Measurements from ENCODE around the gene UCN2.

Gene UCN2

GRCh38 chr3:48563382-48563918 lies at the start of gene UCN2:
TSS of gene UCN2 (minus strand) at chr3:48563781. CDS start at chr3:48563124, 657 bp downstream.
- DNase-seq (ENCODE audit: low read depth) = no peak

GRCh38 chr3:48612309-48612708 lies 48.7 kb upstream of the UCN2 start:
- DNase-seq (ENCODE audit: low read depth) = no peak

- peak; percentile 85 for DNase-seq (ENCODE audit: low read depth)
These were observed 45.8 kb upstream of the UCN2 start, which contains the start of gene UQCRC1 for GRCh38 chr3:48609088-48610005. TSS of gene UQCRC1 (minus strand) at chr3:48609646. CDS start at chr3:48609620, 26 bp downstream.

GRCh38 chr3:48607519-48607918 lies 43.9 kb upstream of the UCN2 start:
- no peak for DNase-seq (ENCODE audit: low read depth)

GRCh38 chr3:48601622-48601994 lies 38.0 kb upstream of the UCN2 start:
- DNase-seq (ENCODE audit: low read depth) = no peak

- no peak for DNase-seq (ENCODE audit: low read depth)
These were observed 37.4 kb upstream of the UCN2 start for GRCh38 chr3:48600711-48601621.

- DNase-seq (ENCODE audit: low read depth) = no peak
These were observed 36.1 kb upstream of the UCN2 start for GRCh38 chr3:48599509-48600285.

- no peak for DNase-seq (ENCODE audit: low read depth)
These were observed 35.5 kb upstream of the UCN2 start for GRCh38 chr3:48599077-48599501.

- no peak for DNase-seq (ENCODE audit: low read depth)
These were observed 34.9 kb upstream of the UCN2 start for GRCh38 chr3:48598323-48599076.

- DNase-seq (ENCODE audit: low read depth) = no peak
These were observed 33.8 kb upstream of the UCN2 start for GRCh38 chr3:48597408-48597800.

- DNase-seq (ENCODE audit: low read depth) = no peak
These were observed 33.3 kb upstream of the UCN2 start for GRCh38 chr3:48596676-48597407.

GRCh38 chr3:48596157-48596556 lies 32.6 kb upstream of the UCN2 start:
- no peak for DNase-seq (ENCODE audit: low read depth)

- no peak for DNase-seq (ENCODE audit: low read depth)
These were observed 32.0 kb upstream of the UCN2 start for GRCh38 chr3:48595526-48596121.

- DNase-seq (ENCODE audit: low read depth) = no peak
These were observed 31.5 kb upstream of the UCN2 start, which contains the start of gene COL7A1 for GRCh38 chr3:48595075-48595525. TSS of gene COL7A1 (minus strand) at chr3:48595329. CDS start at chr3:48595159, 170 bp downstream.

- no peak for DNase-seq (ENCODE audit: low read depth)
These were observed 31.0 kb upstream of the UCN2 start for GRCh38 chr3:48594417-48595049.

GRCh38 chr3:48593337-48593736 lies 29.8 kb upstream of the UCN2 start:
- no peak for DNase-seq (ENCODE audit: low read depth)

GRCh38 chr3:48592519-48593087 lies 29.0 kb upstream of the UCN2 start:
- no peak for DNase-seq (ENCODE audit: low read depth)

- DNase-seq (ENCODE audit: low read depth) = no peak
These were observed 28.4 kb upstream of the UCN2 start for GRCh38 chr3:48591886-48592518.

Data from stimulated activated CD8-positive, alpha-beta memory T cell treated with anti-CD3 and anti-CD28 coated beads, Interleukin-4, amount 100 ng/mL, for 24 hours (primary cell).